Activated CD8-positive, alpha-beta memory T cell treated with anti-CD3 and anti-CD28 coated beads, Interleukin-2, amount 50 U/mL, for 4 hours (primary cell): Measurements from ENCODE around the gene SEMA3F.
A peak's percentile ranks its signal among the peaks of the same experiment; 100 is the strongest.

ENCODE experiments used
- DNase-seq: peaks from one replicate; pipeline ENCODE4 v3.0.0-alpha.2; 2020

The SEMA3F gene

DNA sequence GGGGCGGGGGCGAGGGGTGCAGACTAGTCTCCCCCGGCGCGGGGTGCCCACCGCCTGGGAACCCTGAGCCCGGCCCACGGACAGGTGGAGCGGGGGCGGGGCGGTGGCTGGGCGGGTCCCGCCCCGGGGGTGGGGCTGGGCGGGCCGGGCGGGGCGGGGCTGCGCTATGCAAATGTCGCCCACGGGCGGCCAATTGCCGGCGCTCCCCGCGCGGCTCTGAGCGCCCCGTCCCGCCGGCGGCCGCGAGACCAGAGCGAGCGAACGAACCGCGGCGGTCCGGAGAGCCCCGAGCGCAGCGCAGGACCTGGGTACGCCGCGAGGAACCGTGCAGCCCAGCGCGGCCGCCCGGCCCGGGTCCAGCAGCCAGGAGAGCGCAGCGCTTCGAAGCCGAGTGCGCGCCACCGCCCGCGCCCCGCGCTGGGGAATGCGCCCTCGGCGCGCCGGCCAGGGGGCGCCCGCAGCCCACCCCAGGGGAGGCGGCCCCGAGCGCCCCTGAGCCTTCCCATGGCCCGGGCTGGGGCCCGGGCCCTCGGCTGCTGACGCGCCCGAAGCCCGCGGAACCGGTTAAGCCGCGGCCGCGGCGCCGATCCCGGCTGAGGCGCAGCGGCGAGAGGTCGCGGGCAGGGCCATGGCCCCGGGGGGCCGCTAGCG, at the start of gene SEMA3F:
SEMA3F (plus strand) TSS at position 485 of the 651 bp plus-strand sequence. CDS start 4,299 bp downstream, outside the sequence.
- peak; percentile 63 for DNase-seq

DNA sequence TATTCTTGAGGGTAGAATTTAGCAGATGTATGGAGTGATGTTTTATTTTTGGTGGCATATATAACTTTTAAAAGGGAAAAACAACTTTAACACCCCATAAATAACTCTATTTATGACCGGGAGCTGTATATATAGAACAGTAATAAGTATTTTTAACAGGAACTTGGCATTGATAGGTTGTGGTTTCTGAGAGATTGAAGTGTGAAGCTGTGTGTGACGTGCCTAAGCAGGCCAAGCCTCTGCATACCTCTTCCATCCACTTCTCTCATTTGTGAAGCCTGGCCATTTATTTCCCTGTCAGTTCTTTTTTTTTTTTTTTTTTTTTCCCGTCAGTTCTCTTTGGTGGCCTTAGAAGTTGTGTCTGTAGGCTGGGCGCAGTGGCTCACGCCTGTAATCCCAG, 43.4 kb upstream of the SEMA3F start:
- DNase-seq: no peak

DNA sequence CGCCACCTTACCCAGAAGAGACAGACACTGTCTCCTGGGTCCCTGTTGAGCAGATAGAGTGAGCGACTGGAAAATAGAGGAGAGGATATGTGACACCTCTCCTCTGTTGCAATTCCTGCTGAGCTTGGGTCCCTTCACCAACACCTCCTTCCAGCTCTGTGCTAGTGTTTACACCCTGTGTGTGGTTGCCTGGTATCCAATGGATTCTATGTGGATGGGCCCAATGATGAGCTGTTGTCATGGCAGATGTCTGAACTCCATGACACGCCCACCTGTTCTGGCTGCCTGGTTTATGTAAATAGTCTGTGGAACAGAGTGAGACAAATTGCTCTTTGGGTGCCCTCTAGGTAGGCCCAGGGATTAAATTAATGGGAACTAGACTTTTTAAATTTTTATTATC, 42.7 kb upstream of the SEMA3F start:
- no peak for DNase-seq

DNA sequence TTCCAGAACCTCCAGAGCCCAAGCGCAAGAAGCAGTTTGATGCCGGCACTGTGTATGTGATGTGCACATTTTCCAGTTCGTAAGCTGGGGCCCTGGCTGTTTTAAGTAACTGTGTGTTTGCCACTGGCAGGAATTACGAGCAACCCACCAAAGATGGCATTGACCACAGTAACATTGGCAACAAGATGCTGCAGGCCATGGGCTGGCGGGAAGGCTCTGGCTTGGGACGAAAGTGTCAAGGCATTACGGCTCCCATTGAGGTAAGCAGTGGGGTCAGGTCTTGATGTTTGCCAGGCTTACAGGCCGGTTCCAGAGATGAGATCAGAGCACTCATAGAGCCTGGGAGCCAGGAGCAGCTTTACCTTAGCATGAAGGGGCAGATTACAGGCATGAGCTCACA, 38.0 kb upstream of the SEMA3F start:
- DNase-seq: no peak

DNA sequence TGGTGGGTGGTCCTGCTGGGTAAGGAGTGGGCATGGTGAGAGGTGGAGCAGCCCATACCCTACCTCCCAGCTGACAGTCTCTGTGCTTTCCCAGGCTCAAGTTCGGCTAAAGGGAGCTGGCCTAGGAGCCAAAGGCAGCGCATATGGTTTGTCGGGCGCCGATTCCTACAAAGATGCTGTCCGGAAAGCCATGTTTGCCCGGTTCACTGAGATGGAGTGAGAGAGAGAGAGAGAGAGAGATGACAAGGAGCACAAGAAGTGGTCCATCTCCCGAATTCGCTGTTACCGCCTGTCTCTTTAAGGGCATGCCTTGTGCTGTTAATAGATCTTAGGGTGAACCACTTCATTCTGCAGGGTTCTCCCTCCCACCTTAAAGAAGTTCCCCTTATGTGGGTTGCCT, 36.9 kb upstream of the SEMA3F start:
- no peak for DNase-seq

- DNase-seq: no peak
Observed at GRCh38 chr3:50119786-50120185, 35.3 kb upstream of the SEMA3F start.

DNA sequence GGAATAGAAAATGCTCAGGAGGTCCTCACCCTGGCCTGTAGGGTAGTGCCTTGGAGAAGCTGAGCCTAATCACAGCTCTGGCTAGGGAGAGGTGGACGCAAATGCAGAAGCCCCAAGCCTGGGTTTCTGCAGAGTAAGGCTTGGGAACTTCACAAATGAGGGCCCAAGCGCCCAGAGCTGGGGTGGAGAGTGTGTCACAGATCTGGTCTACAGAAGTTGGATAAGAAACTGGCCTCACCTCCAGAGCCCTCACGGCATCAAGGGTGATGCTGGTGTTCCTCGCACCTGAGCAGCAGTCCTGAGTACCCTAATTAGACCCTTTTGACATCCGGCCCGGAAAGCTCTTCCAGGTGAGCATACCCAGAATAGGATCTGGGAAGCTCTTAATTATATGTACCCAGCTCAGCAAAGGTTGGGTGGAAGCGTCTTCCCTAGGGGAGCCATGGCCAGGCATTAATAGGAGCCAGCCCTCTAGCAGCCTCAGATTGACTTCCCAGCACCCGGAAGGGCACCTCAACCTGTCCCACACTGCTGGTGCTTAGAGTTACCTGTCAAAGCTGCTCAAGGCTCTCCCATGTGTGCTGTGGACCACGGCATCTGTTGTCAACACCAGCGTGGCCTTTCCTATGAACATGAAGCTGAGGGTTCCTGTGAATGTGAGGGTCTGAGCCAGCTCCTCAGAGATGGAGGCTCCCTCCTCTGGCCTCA, 34.6 kb upstream of the SEMA3F start:
- DNase-seq: no peak

GRCh38 chr3:50121072-50122032, 33.8 kb upstream of the SEMA3F start:
- DNase-seq: peak; percentile 72

- DNase-seq: no peak
Observed at GRCh38 chr3:50122071-50122470, 33.1 kb upstream of the SEMA3F start.

- DNase-seq: no peak
Observed at GRCh38 chr3:50122661-50123391, 32.3 kb upstream of the SEMA3F start.

DNA sequence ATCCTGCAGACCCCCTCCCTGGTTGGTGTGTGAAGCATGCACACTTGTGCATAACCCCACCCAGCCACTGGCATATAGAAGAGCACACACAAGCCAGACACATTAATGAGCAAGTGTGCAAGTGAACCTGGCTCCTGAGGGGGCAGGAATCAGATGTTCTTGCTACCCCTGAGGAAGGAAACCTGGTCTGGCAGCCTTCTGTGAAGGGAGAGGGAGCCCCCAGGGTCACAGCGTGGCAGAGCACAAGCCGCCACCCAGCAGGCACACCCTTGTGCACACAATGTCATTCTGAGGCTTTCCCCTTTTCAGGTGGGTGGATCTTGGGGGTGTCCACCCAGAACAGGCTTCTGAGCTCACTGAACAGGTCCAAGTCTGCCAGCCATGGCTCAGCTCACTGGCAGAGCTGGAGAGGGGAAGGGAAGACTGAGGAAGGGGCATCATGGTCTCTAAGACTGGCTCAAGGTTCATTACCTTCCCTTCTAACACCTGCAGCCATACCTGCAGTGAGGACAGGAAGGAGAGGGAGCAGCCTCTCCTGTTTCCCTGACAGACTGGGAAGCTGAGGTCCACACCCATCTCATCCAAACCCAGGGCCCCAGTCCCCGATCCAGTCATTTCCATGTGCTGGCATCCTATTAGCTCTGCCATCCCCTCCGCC, 31.6 kb upstream of the SEMA3F start:
- no peak for DNase-seq

DNA sequence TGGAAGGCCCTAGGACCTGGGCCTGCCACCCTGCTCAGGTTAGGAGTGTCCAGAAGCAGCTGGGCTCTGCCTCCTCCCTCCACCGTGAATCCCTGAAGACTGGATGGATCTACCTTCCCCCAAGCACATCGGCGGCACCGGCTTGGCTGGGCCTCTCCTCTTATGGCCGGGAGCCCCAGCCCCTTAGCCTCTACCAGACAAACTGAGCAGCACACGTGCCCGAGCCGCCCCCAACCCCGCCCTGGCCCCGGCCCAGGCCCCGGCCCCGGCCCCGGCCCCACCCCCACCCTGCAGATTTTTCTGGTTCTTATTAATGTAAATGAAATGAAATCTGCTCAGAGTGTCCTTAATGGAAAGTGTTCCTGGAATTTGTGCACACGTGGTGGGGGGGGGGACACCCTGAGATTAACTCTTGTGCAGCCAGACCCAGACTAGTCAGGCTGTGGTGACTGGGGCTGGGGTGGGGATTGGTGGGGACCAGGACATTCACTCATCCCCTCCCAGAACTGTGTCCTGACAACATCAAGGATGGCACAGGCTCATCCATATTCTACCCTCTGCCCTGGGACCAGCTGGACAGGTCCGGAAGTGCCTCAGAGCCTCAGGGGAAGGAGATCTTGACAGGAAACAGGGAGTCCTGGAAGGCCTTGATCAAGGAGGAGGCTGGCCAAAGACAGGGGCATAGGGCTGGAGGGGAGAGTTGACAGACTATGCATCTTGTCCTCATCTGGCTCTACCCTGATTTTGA, 30.9 kb upstream of the SEMA3F start:
- DNase-seq: no peak

GRCh38 chr3:50124800-50125178, 30.3 kb upstream of the SEMA3F start:
- no peak for DNase-seq

GRCh38 chr3:50125541-50126286, 29.4 kb upstream of the SEMA3F start:
- no peak for DNase-seq

GRCh38 chr3:50126287-50127211, 28.6 kb upstream of the SEMA3F start:
- no peak for DNase-seq

DNA sequence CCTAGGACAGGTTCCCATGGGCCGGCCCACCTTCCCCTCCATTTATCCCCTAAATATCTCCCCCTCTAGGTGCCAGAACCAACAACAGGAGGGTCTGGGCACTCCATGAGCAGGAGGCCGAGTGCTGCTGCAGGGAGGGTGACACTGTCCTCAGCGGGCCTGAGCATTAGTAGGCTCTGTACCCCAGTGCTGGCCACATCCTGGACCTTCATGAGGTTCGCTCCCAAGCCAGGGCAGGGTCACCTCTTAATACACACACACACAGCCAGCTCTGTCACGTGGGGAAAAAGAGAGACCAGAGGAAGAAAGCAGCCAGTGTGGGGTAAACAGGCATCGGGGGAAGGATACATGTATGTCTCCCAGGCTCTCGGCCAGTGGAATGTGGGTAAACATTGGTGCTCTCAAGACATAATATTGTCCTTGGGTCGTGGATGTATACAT, 27.9 kb upstream of the SEMA3F start:
- no peak for DNase-seq

GRCh38 chr3:50128001-50128400, 27.1 kb upstream of the SEMA3F start:
- DNase-seq: no peak

DNA sequence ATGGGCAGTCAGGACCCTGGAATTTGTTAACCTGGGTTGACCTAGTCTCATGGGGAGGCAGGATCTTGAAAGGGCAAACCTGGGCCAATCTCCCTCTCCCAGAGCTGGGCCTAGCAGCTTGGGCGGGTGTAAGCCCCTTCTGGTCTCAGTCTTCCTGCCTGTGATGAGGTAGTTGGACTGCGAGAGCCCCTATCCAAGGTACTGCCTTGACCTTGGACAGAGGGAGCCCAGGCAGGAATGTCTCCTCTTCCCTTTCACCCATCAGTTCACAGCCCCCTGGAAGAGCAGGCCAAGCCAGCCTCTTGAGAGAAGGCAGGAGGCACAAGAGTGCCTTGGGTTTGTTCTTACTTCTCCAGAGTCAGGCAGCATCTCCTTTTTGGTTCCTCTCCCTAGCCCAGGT, 24.7 kb upstream of the SEMA3F start:
- DNase-seq: no peak
